Non-pigmented ciliary epithelial cell (primary cell): Measurements from ENCODE around the gene SEC16A.
"Not testable (repeated sequence)": the region's sequence is repeated elsewhere in the genome, so short reads cannot be mapped to it uniquely, and the experiment has no call there.

Experiments used
- DNase-seq: peaks from one replicate; pipeline ENCODE4 v3.0.0-alpha.2; 2010; ENCODE audit warnings: low read depth

Gene SEC16A

GRCh38 chr9:136419092-136419420, 63.8 kb downstream of the SEC16A start:
- no peak for DNase-seq

- DNase-seq, result no peak
Observed at GRCh38 chr9:136418182-136419091, 64.4 kb downstream of the SEC16A start.

GRCh38 chr9:136416914-136417313, 65.9 kb downstream of the SEC16A start:
- no peak for DNase-seq

GRCh38 chr9:136416427-136416826, 66.4 kb downstream of the SEC16A start:
- DNase-seq, result no peak

- DNase-seq, result no peak
Observed at GRCh38 chr9:136412962-136413361, 69.9 kb downstream of the SEC16A start.

GRCh38 chr9:136411378-136411777, 71.5 kb downstream of the SEC16A start:
- DNase-seq, result no peak

GRCh38 chr9:136410500-136411287, 72.1 kb downstream of the SEC16A start, which contains the start of the genes ENTR1 and PMPCA:
ENTR1 (minus strand) TSS chr9:136410614; CDS start chr9:136410397, 217 bp downstream.
PMPCA (plus strand) TSS chr9:136410658; CDS start chr9:136410669, 11 bp downstream.
- DNase-seq, result peak; percentile 32

- DNase-seq, result no peak
Observed at GRCh38 chr9:136409557-136410455, 73.0 kb downstream of the SEC16A start.

- no peak for DNase-seq
Observed at GRCh38 chr9:136407911-136408310, 74.9 kb downstream of the SEC16A start.

GRCh38 chr9:136407061-136407460, 75.8 kb downstream of the SEC16A start:
- DNase-seq, result not testable (repeated sequence)

GRCh38 chr9:136405904-136406303, 76.9 kb downstream of the SEC16A start:
- DNase-seq, result not testable (repeated sequence)

GRCh38 chr9:136405481-136405880, 77.4 kb downstream of the SEC16A start:
- DNase-seq, result no peak

GRCh38 chr9:136404801-136405136, 78.1 kb downstream of the SEC16A start:
- no peak for DNase-seq

GRCh38 chr9:136403915-136404800, 78.7 kb downstream of the SEC16A start:
- DNase-seq, result no peak

- no peak for DNase-seq
Observed at GRCh38 chr9:136403538-136403914, 79.3 kb downstream of the SEC16A start.

GRCh38 chr9:136402067-136402466, 80.8 kb downstream of the SEC16A start:
- no peak for DNase-seq

GRCh38 chr9:136401173-136401922, 81.5 kb downstream of the SEC16A start:
- no peak for DNase-seq

GRCh38 chr9:136400038-136400834, 82.6 kb downstream of the SEC16A start, which contains the start of gene SNAPC4:
SNAPC4 (minus strand) TSS chr9:136400170; CDS start chr9:136398428, 1,742 bp downstream.
- DNase-seq, result peak; percentile 8
